ENCODE measurements around the gene BIN1.

Gene BIN1

GRCh38 chr2:127088706-127089105, 18.2 kb downstream of the BIN1 start:
- DNase-seq: no peak

- no peak for DNase-seq
Observed at GRCh38 chr2:127087791-127088495, 19.0 kb downstream of the BIN1 start.

GRCh38 chr2:127086990-127087790, 19.8 kb downstream of the BIN1 start:
- DNase-seq: no peak

- no peak for DNase-seq
Observed at GRCh38 chr2:127085317-127085681, 21.7 kb downstream of the BIN1 start.

- DNase-seq: no peak
Observed at GRCh38 chr2:127084611-127085316, 22.2 kb downstream of the BIN1 start.

- no peak for DNase-seq
Observed at GRCh38 chr2:127083819-127084503, 23.0 kb downstream of the BIN1 start.

- no peak for DNase-seq
Observed at GRCh38 chr2:127082974-127083373, 24.0 kb downstream of the BIN1 start.

- peak; percentile 36 for DNase-seq
Observed at GRCh38 chr2:127081826-127082633, 24.9 kb downstream of the BIN1 start.

- DNase-seq: peak; percentile 34
Observed at GRCh38 chr2:127080938-127081755, 25.8 kb downstream of the BIN1 start.

- DNase-seq: no peak
Observed at GRCh38 chr2:127080226-127080937, 26.6 kb downstream of the BIN1 start.

- no peak for DNase-seq
Observed at GRCh38 chr2:127079358-127079920, 27.5 kb downstream of the BIN1 start.

- no peak for DNase-seq
Observed at GRCh38 chr2:127078666-127079270, 28.2 kb downstream of the BIN1 start.

GRCh38 chr2:127078028-127078427, 28.9 kb downstream of the BIN1 start:
- DNase-seq: no peak

- DNase-seq: no peak
Observed at GRCh38 chr2:127076924-127077323, 30.0 kb downstream of the BIN1 start.

- no peak for DNase-seq
Observed at GRCh38 chr2:127076290-127076689, 30.7 kb downstream of the BIN1 start.

- DNase-seq: no peak
Observed at GRCh38 chr2:127075821-127076220, 31.1 kb downstream of the BIN1 start.

- no peak for DNase-seq
Observed at GRCh38 chr2:127074936-127075335, 32.0 kb downstream of the BIN1 start.

- no peak for DNase-seq
Observed at GRCh38 chr2:127074358-127074757, 32.6 kb downstream of the BIN1 start.

- DNase-seq: no peak
Observed at GRCh38 chr2:127072970-127073369, 34.0 kb downstream of the BIN1 start.

- DNase-seq: no peak
Observed at GRCh38 chr2:127072396-127072795, 34.6 kb downstream of the BIN1 start.
